GM06990 (cell line): ENCODE results near the gene ADAMTS17.

Experiments used
- DNase-seq: peaks from one replicate; pipeline ENCODE4 v3.0.0-alpha.2; 2011; ENCODE audit not compliant: insufficient read length; ENCODE audit errors: extremely low read depth
- H3K27me3 ChIP-seq: replicated peaks from 2 replicates; pipeline ENCODE4 v1.6.0; 2011; ENCODE audit warnings: low read length; ENCODE audit not compliant: control insufficient read depth, insufficient read depth
- H3K36me3 ChIP-seq: 2 replicates; pipeline ENCODE4 v1.5.1; 2011; ENCODE audit warnings: low read length; ENCODE audit not compliant: control insufficient read depth, insufficient read depth
- H3K4me3 ChIP-seq: replicated peaks from 2 replicates; pipeline ENCODE4 v1.5.1; 2011; ENCODE audit warnings: low read depth, mild to moderate bottlenecking, control low read depth, low read length
- CTCF ChIP-seq: IDR thresholded peaks from 2 replicates; pipeline ENCODE4 v1.5.1; 2011; ENCODE audit warnings: low read length, control low read depth, mild to moderate bottlenecking, inconsistent platforms; ENCODE audit not compliant: insufficient read depth, poor library complexity, severe bottlenecking

ADAMTS17 gene

DNA sequence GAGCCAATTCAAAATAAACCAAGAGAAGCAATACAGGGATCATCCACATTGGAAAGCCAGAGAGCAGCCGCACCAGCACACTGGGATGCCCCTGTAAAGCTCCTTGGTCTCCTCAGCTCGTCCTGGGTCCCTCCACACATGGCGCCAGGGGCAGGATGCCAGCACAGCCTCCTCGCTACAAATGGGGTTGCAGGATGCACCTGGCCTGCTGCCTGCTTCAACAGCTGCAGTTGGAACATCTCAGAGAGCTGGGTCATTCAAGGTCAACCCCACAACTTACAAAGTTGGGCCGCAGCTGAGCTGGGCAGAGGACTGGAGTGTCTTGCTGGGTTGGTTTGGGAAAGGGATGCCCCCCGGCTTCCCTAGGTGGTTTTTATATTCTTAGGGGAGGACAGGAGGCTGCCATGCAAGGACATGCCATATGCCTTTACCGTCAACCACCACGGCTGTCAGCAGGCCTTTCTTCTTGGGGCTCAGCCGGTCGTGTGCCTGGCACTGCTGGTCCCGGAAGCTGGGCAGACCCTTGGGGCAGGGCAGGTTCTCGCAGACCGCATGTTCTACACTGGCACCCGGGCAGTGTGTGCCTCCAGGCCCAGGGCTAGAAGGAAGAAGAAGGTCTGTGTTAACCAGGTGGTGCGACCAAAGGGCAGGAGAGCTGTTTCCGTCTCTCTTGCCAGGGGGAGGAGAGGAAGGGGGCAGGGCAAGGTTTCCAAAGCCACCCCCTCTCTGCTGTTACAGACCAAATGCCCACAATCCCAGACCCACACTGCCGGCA lies 225.2 kb downstream of the ADAMTS17 start:
- no peaks in the 10 kb centered on the region for H3K36me3 ChIP-seq

GRCh38 chr15:100115711-100116090 lies 226.1 kb downstream of the ADAMTS17 start:
- Histone ChIP-seq H3K4me3 (no peak overlapping the region), H3K27me3 (no peaks in the 10 kb centered on the region), H3K36me3 (no peaks in the 10 kb centered on the region)
- TF ChIP-seq CTCF, result no peak
- no peak for DNase-seq

More for the DNA sequence above, 225.2 kb downstream of the ADAMTS17 start:
- DNase-seq, result no peak
- Histone ChIP-seq H3K4me3 (no peak overlapping the region), H3K27me3 (no peaks in the 10 kb centered on the region)
- no peak for TF ChIP-seq CTCF

GRCh38 chr15:100115066-100115710 lies 226.6 kb downstream of the ADAMTS17 start:
- Histone ChIP-seq H3K4me3 (no peak overlapping the region), H3K27me3 (no peaks in the 10 kb centered on the region), H3K36me3 (no peaks in the 10 kb centered on the region)
- no peak for DNase-seq
- TF ChIP-seq CTCF, result no peak

DNA sequence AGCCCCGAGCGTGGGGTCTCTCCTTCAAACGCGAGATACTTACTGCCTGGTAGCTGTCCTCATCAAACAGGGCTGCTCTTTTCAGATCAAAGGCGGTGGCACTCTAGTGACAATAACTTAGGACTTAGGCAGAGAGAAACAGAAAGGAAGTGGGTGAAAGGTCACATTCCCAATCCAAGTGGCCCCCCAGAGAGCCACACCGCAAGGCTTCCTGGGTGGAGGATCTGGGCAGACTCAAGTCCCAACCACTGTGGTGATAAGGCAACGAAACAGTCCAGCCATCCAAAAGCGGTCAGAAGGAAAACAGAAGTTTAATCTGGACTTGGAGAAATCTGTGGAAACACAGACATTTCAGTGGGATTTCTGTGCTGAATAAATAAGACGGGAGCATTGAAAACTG lies 227.2 kb downstream of the ADAMTS17 start:
- no peak for TF ChIP-seq CTCF
- Histone ChIP-seq H3K4me3 (no peak overlapping the region), H3K27me3 (no peaks in the 10 kb centered on the region), H3K36me3 (no peaks in the 10 kb centered on the region)
- DNase-seq, result no peak

GRCh38 chr15:100114100-100114499 lies 227.7 kb downstream of the ADAMTS17 start:
- no peak for TF ChIP-seq CTCF
- DNase-seq, result no peak
- Histone ChIP-seq H3K4me3 (no peak overlapping the region), H3K36me3 (no peaks in the 10 kb centered on the region), H3K27me3 (no peaks in the 10 kb centered on the region)
